ENCODE data around the gene HNF1B. TPM values are rescaled to one million over a fixed set of nuclear protein-coding genes. Genes with fewer than 3 reads are reported as not detected.

Gene HNF1B
- total and polyA plus RNA-seq, 12 donors: not detected

- TF ChIP-seq, protein P1, sequence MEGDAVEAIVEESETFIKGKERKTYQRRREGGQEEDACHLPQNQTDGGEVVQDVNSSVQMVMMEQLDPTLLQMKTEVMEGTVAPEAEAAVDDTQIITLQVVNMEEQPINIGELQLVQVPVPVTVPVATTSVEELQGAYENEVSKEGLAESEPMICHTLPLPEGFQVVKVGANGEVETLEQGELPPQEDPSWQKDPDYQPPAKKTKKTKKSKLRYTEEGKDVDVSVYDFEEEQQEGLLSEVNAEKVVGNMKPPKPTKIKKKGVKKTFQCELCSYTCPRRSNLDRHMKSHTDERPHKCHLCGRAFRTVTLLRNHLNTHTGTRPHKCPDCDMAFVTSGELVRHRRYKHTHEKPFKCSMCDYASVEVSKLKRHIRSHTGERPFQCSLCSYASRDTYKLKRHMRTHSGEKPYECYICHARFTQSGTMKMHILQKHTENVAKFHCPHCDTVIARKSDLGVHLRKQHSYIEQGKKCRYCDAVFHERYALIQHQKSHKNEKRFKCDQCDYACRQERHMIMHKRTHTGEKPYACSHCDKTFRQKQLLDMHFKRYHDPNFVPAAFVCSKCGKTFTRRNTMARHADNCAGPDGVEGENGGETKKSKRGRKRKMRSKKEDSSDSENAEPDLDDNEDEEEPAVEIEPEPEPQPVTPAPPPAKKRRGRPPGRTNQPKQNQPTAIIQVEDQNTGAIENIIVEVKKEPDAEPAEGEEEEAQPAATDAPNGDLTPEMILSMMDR (IDR thresholded peaks at IDR 0.05): no peak
- Histone ChIP-seq H3K27me3 (peaks cover 43 to 100% (median 100%) of the 10 kb centered on the region in 7 donors), H3K36me3 (no peaks in the 10 kb centered on the region), H3K27ac (no peak overlapping the region), H3K4me3 (peak overlapping the region in 9 of 10 donors; percentile 25 to 52 (median 37)), H3K4me1 (peaks cover 8 to 42% (median 32%) of the 10 kb centered on the region in 9 donors), H3K9me3 (no peaks in the 10 kb centered on the region)
- 12 to 13% methylated on average over 22 of the region's 22 CpGs for WGBS, 2 donors
- intact Hi-C loops (cut with DNase I): no loop called here
- ATAC-seq (no peak), DNase-seq (no peak)
Measured at GRCh38 chr17:37741341-37742115, 3.3 kb downstream of the HNF1B start.

DNA sequence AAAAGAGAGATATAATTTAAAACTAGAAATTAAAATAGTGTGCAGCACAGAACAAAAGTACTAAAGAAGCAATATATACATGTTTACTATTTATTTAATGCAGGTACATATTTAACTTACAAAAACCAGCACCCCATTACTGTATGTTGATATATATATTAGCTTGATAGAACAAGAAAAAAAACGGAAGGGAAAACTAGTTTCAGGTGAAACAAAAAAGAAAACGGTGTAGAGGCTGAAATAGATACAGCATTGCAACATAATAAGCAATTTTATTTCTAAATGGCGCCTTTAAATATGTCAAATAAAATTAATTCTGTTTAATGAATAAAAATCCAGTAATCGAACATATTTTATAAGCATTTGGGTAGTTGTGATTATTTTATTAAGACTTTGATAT is 3.9 kb downstream of the HNF1B start:
- no peaks in the 10 kb centered on the region for H3K36me3 ChIP-seq
- DNase-seq (no peak), ATAC-seq (no peak)
- 19 to 20% methylated on average over 4 of the region's 4 CpGs for WGBS, 2 donors
- no peak overlapping the region for H3K4me3 ChIP-seq
- H3K27me3 ChIP-seq: peaks cover 43 to 100% (median 100%) of the 10 kb centered on the region in 7 donors
- H3K27ac ChIP-seq: no peak overlapping the region
- intact Hi-C loops (cut with DNase I): no loop called here
- peaks cover 8 to 42% (median 32%) of the 10 kb centered on the region in 9 donors for H3K4me1 ChIP-seq
- H3K9me3 ChIP-seq: no peaks in the 10 kb centered on the region
- TF ChIP-seq, protein P1 (IDR thresholded peaks at IDR 0.05): no peak

DNA sequence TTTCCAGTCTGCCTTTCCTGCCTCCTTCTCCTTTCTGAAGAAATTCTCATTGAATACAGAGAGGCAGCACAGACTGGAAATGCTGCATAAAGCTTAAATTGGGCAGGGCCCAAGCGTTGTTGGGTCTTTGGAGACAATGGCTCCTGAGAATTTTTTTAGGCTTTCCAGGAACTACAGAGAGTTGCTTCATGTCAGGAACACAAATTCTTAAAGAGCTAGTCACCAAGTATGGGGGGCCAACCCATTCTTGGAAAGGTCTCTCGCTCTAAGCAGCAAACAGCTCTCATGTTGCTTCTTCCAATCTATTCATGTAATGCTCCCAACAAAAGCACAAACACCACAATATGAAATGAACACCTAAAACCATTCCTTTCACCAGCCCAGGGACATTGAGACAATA is 6.9 kb downstream of the HNF1B start:
- DNase-seq (no peak), ATAC-seq (no peak)
- Histone ChIP-seq H3K27me3 (peaks cover 26 to 86% (median 83%) of the 10 kb centered on the region in 7 donors), H3K9me3 (no peaks in the 10 kb centered on the region), H3K36me3 (no peaks in the 10 kb centered on the region), H3K4me1 (peaks cover 8 to 16% (median 15%) of the 10 kb centered on the region in 9 donors), H3K27ac (no peak overlapping the region), H3K4me3 (no peak overlapping the region)
- TF ChIP-seq, protein P1 (IDR thresholded peaks at IDR 0.05): no peak
- WGBS, 2 donors: 54 to 59% methylated on average over 2 of the region's 2 CpGs
- intact Hi-C loops (cut with DNase I): no loop called here

GRCh38 chr17:37737081-37737480 is 7.8 kb downstream of the HNF1B start:
- H3K4me3 ChIP-seq: no peak overlapping the region
- no peaks in the 10 kb centered on the region for H3K36me3 ChIP-seq
- no peaks in the 10 kb centered on the region for H3K9me3 ChIP-seq
- H3K27me3 ChIP-seq: peaks cover 19 to 77% (median 74%) of the 10 kb centered on the region in 7 donors
- TF ChIP-seq, protein P1 (IDR thresholded peaks at IDR 0.05): no peak
- 94 to 96% methylated on average over 1 of the region's 1 CpG for WGBS, 2 donors
- H3K4me1 ChIP-seq: peaks cover 3 to 8% (median 6%) of the 10 kb centered on the region in 9 donors
- ATAC-seq (no peak), DNase-seq (no peak)
- H3K27ac ChIP-seq: no peak overlapping the region
- intact Hi-C loops (cut with DNase I): no loop called here
